ENCODE data around the gene ILKAP. TPM values are rescaled to one million over a fixed set of nuclear protein-coding genes. Genes with fewer than 3 reads are reported as not detected.

The ILKAP gene
- total RNA-seq, 1 donor from 2014 or later = 63.2 TPM

- H3K9me3 Mint-ChIP-seq = no peaks in the 10 kb centered on the region
- no peaks in the 10 kb centered on the region for H3K36me3 Mint-ChIP-seq (ENCODE audit: low read depth)
- no peak overlapping the region for H3K4me3 Mint-ChIP-seq
- H3K27me3 Mint-ChIP-seq (ENCODE audit: low read depth) = no peaks in the 10 kb centered on the region
- H3K27ac Mint-ChIP-seq (ENCODE audit: unreplicated experiment) = no peak overlapping the region
- peak; percentile 64 for TF ChIP-seq CTCF (conservative IDR thresholded peaks at IDR 0.05)
- no peaks in the 10 kb centered on the region for H3K4me1 Mint-ChIP-seq
- DNase-seq (ENCODE audit: low read depth, low spot score) = no peak
Measured at GRCh38 chr2:238139196-238140039, 64.1 kb downstream of the ILKAP start.

- no peaks in the 10 kb centered on the region for H3K4me1 Mint-ChIP-seq
- H3K36me3 Mint-ChIP-seq (ENCODE audit: low read depth) = no peaks in the 10 kb centered on the region
- no peak for DNase-seq (ENCODE audit: low read depth, low spot score)
- no peak within 1 kb of the TSS for H3K27ac Mint-ChIP-seq (ENCODE audit: unreplicated experiment)
- TF ChIP-seq CTCF (conservative IDR thresholded peaks at IDR 0.05) = no peak
- H3K9me3 Mint-ChIP-seq = no peaks in the 10 kb centered on the region
- H3K27me3 Mint-ChIP-seq (ENCODE audit: low read depth) = no peaks in the 10 kb centered on the region
- H3K4me3 Mint-ChIP-seq = no peak within 1 kb of the TSS
Measured at GRCh38 chr2:238138331-238139195, 64.9 kb downstream of the ILKAP start, which contains the start of gene KLHL30. KLHL30 (plus strand) TSS chr2:238138668; CDS start chr2:238140755, 2,087 bp downstream.

- TF ChIP-seq CTCF (conservative IDR thresholded peaks at IDR 0.05) = no peak
- no peaks in the 10 kb centered on the region for H3K36me3 Mint-ChIP-seq (ENCODE audit: low read depth)
- no peaks in the 10 kb centered on the region for H3K27me3 Mint-ChIP-seq (ENCODE audit: low read depth)
- DNase-seq (ENCODE audit: low read depth, low spot score) = no peak
- H3K9me3 Mint-ChIP-seq = no peaks in the 10 kb centered on the region
- H3K27ac Mint-ChIP-seq (ENCODE audit: unreplicated experiment) = no peak overlapping the region
- H3K4me1 Mint-ChIP-seq = no peaks in the 10 kb centered on the region
- no peak overlapping the region for H3K4me3 Mint-ChIP-seq
Measured at GRCh38 chr2:238137885-238138284, 65.6 kb downstream of the ILKAP start.

GRCh38 chr2:238136820-238137537, 66.5 kb downstream of the ILKAP start:
- H3K36me3 Mint-ChIP-seq (ENCODE audit: low read depth) = no peaks in the 10 kb centered on the region
- H3K4me3 Mint-ChIP-seq = no peak overlapping the region
- H3K9me3 Mint-ChIP-seq = no peaks in the 10 kb centered on the region
- no peak for DNase-seq (ENCODE audit: low read depth, low spot score)
- no peak overlapping the region for H3K27ac Mint-ChIP-seq (ENCODE audit: unreplicated experiment)
- no peak for TF ChIP-seq CTCF (conservative IDR thresholded peaks at IDR 0.05)
- H3K27me3 Mint-ChIP-seq (ENCODE audit: low read depth) = no peaks in the 10 kb centered on the region
- no peaks in the 10 kb centered on the region for H3K4me1 Mint-ChIP-seq

- Mint-ChIP-seq H3K27me3 (ENCODE audit: low read depth) (no peaks in the 10 kb centered on the region), H3K36me3 (ENCODE audit: low read depth) (no peaks in the 10 kb centered on the region), H3K4me3 (no peak overlapping the region), H3K9me3 (no peaks in the 10 kb centered on the region), H3K4me1 (no peaks in the 10 kb centered on the region), H3K27ac (ENCODE audit: unreplicated experiment) (no peak overlapping the region)
- no peak for TF ChIP-seq CTCF (conservative IDR thresholded peaks at IDR 0.05)
- DNase-seq (ENCODE audit: low read depth, low spot score) = no peak
Measured at GRCh38 chr2:238135601-238136150, 67.8 kb downstream of the ILKAP start.
